Fibroblast of mammary gland (primary cell): Measurements from ENCODE around the gene CD3D.

Source experiments
- DNase-seq: peaks from one replicate; pipeline ENCODE4 v3.0.0-alpha.2; 2010; ENCODE audit warnings: low read depth
- H3K4me3 ChIP-seq: 2 replicates; pipeline ENCODE4 v1.5.1; 2011; ENCODE audit warnings: low read depth, mild to moderate bottlenecking, low read length, moderate library complexity; ENCODE audit not compliant: control insufficient read depth
- CTCF ChIP-seq: conservative IDR thresholded peaks from 2 replicates; pipeline ENCODE4 v1.5.1; 2011; ENCODE audit warnings: low read depth, low read length, inconsistent platforms; ENCODE audit not compliant: control insufficient read depth, insufficient read depth

Gene CD3D

GRCh38 chr11:118328745-118329144 is 13.8 kb downstream of the CD3D start:
- H3K4me3 ChIP-seq, result no peak overlapping the region
- no peak for DNase-seq
- no peak for TF ChIP-seq CTCF

- no peak for TF ChIP-seq CTCF
- H3K4me3 ChIP-seq, result no peak overlapping the region
- no peak for DNase-seq
Measured at GRCh38 chr11:118325283-118325682, 17.2 kb downstream of the CD3D start.

- no peak overlapping the region for H3K4me3 ChIP-seq
- no peak for TF ChIP-seq CTCF
- no peak for DNase-seq
Measured at GRCh38 chr11:118322721-118323120, 19.8 kb downstream of the CD3D start.

GRCh38 chr11:118321386-118322082 is 21.0 kb downstream of the CD3D start:
- DNase-seq, result no peak
- no peak overlapping the region for H3K4me3 ChIP-seq
- TF ChIP-seq CTCF, result no peak

- no peak for TF ChIP-seq CTCF
- no peak overlapping the region for H3K4me3 ChIP-seq
- no peak for DNase-seq
Measured at GRCh38 chr11:118320515-118320914, 22.0 kb downstream of the CD3D start.

- TF ChIP-seq CTCF, result no peak
- DNase-seq, result no peak
- no peak overlapping the region for H3K4me3 ChIP-seq
Measured at GRCh38 chr11:118319337-118319707, 23.2 kb downstream of the CD3D start.
